Kidney epithelial cell (primary cell): ENCODE data around the gene RAB37. TPM values are rescaled to one million over a fixed set of nuclear protein-coding genes. Genes with fewer than 3 reads are reported as not detected.

Experiments used
- DNase-seq: peaks from one replicate; pipeline ENCODE4 v3.0.0-alpha.2; 2010; ENCODE audit warnings: low read depth
- H3K27me3 ChIP-seq: 2 replicates; pipeline ENCODE4 v1.6.0; 2011; ENCODE audit warnings: low read length; ENCODE audit not compliant: control insufficient read depth, insufficient read depth
- H3K36me3 ChIP-seq: 2 replicates; pipeline ENCODE4 v1.5.1; 2011; ENCODE audit warnings: low read length; ENCODE audit not compliant: control insufficient read depth, insufficient read depth
- H3K4me3 ChIP-seq: 2 replicates; pipeline ENCODE4 v1.5.1; 2011; ENCODE audit warnings: low read depth, mild to moderate bottlenecking, control low read depth, low read length
- total RNA-seq: library from RNA; depleted of rRNA; stranded (reverse); fragments of >200 nt; gene quantifications from 2 replicates; pipeline ENCODE4 v1.2.3, GENCODE V29; 2015
- TF ChIP-seq, protein P1 (sequence below): IDR thresholded peaks from 2 replicates; pipeline ENCODE4 v1.5.1; 2011; ENCODE audit warnings: mild to moderate bottlenecking, moderate library complexity, low read length, control low read depth, inconsistent platforms; ENCODE audit not compliant: insufficient read depth, poor library complexity, severe bottlenecking

Gene RAB37
- total RNA-seq, 1 donor from 2014 or later: not detected

DNA sequence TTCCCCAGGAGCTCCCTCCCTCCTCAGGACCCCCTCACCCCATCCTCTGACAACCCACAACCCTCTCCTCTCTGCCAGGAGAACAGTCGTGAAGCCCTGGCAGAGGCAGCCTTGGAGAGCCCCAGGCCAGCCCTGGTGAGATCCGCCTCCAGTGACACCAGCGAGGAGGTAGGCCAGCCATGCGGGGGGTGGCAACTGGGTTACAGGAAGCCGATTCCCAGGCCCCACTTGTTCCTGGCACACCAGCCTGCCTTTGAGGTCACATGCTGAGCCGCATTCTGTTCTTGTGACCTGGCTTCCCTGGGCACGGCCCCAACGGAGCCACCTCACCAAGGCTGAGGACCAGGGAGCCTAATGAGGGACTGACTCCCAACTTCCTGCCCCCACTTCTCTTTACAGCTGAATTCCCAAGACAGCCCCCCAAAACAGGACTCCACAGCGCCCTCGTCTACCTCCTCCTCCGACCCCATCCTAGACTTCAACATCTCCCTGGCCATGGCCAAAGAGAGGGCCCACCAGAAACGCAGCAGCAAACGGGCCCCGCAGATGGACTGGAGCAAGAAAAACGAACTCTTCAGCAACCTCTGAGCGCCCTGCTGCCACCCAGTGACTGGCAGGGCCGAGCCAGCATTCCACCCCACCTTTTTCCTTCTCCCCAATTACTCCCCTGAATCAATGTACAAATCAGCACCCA lies 31.2 kb downstream of the RAB37 start:
- DNase-seq: no peak
- H3K4me3 ChIP-seq: no peak overlapping the region
- TF ChIP-seq, protein P1, sequence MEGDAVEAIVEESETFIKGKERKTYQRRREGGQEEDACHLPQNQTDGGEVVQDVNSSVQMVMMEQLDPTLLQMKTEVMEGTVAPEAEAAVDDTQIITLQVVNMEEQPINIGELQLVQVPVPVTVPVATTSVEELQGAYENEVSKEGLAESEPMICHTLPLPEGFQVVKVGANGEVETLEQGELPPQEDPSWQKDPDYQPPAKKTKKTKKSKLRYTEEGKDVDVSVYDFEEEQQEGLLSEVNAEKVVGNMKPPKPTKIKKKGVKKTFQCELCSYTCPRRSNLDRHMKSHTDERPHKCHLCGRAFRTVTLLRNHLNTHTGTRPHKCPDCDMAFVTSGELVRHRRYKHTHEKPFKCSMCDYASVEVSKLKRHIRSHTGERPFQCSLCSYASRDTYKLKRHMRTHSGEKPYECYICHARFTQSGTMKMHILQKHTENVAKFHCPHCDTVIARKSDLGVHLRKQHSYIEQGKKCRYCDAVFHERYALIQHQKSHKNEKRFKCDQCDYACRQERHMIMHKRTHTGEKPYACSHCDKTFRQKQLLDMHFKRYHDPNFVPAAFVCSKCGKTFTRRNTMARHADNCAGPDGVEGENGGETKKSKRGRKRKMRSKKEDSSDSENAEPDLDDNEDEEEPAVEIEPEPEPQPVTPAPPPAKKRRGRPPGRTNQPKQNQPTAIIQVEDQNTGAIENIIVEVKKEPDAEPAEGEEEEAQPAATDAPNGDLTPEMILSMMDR: no peak

DNA sequence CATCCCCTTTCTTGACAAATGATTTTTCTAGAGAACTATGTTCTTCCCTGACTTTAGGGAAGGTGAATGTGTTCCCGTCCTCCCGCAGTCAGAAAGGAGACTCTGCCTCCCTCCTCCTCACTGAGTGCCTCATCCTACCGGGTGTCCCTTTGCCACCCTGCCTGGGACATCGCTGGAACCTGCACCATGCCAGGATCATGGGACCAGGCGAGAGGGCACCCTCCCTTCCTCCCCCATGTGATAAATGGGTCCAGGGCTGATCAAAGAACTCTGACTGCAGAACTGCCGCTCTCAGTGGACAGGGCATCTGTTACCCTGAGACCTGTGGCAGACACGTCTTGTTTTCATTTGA lies 31.7 kb downstream of the RAB37 start:
- H3K36me3 ChIP-seq: peaks cover 2% of the 10 kb centered on the region
- no peaks in the 10 kb centered on the region for H3K27me3 ChIP-seq
- TF ChIP-seq, protein P1: no peak
- DNase-seq: no peak
- H3K4me3 ChIP-seq: no peak overlapping the region

More for the DNA sequence above, 31.2 kb downstream of the RAB37 start:
- Histone ChIP-seq H3K36me3 (peaks cover 2% of the 10 kb centered on the region), H3K27me3 (no peaks in the 10 kb centered on the region)

DNA sequence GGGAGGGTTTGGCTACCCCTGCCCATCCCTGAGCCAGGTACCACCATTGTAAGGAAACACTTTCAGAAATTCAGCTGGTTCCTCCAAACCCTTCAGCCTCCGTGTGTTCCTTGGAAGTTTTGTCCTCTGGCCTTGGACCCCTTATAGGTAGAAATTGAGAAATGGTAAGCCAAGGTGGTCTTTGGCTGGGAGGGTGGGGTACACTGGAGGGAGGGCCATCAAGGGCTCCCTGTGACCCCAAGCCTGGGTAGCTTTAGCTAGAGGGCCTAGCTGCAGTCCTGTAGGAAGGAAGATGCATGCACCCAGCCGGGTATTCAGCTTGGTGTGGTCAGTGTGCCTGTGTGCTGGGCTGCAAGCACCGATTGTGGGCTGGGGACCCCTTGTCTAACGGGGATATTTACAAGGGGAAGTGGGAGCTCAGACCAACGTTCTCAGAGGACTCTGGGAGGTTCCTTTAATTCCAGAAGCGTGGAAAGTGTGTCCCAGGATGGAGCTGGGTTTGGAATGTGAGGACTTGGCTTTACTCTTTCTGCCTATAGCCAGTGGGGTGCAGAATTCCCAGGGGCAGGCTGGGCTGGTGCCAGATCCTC lies 32.3 kb downstream of the RAB37 start:
- TF ChIP-seq, protein P1: no peak
- H3K36me3 ChIP-seq: peaks cover 2% of the 10 kb centered on the region
- DNase-seq: no peak
- H3K4me3 ChIP-seq: no peak overlapping the region
- no peaks in the 10 kb centered on the region for H3K27me3 ChIP-seq

DNA sequence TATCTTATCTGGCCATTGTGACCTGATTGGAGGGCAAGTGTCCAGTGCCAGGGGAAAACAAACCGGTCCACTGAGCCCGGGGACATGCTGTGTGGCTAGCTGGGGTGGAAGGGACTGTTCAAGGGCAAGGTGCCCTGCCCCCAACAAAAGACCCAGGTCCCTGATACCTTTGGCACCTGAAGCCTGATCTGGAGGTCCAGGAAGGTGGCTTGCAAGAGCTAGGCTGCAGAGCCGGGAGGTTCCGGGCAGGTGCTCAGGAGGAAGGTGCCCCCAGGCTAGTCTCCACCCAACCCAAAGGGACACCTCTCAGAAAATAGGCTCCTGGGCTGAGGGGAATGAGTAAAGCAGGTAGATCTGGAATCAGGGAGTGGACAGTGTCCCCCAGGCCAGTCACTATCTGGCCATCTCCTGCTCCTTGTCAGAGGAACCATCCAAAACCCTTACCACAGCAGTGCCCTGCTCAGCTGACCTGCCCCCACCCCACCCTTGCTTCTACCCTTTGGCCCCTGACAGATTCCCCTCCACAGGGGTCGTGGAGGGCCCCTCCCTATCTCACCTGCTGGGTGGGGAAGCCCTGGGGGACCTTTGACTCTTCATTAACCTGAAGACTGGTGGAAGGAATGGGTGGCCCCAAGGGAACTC lies 32.9 kb downstream of the RAB37 start:
- DNase-seq: no peak
- H3K27me3 ChIP-seq: no peaks in the 10 kb centered on the region

DNA sequence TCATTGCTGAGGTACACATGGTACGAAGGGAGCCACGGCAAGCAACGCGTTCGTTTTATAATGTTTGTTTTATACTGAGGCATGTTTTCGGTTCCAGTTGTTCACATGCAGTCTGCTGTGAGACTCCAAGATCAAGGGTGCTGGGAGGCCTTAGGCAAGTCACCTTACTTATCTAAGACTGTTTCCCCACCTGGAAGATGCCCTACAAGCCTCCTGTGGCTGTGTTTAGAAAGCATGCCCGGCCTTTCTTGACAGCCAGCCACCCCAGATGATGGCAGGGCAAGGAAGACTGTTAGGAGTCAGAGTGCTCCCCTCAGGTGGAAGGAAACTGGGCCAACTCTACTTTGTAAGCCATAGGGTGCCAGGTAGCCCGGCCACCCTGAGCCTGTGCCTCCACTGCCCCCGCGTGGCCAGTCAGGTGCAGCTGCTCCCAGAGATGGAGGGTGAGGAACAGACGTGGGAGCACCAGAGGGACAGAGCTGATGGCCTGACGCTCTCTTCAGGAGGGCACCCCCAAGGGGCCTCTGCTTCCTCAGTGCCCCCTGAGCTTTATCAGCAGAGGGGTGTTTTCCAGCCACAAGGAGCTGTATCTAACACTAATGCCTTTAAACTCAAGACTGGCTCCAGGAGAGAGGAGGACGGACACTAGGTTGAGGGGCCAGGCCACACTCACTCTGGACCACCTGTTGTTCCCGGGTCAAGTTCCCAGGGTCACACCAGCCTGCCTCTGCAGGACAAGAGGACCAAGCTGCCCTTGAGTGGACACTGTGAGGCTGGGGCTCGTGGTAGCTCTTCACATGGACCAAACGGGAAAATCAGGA lies 33.7 kb downstream of the RAB37 start:
- Histone ChIP-seq H3K4me3 (no peak overlapping the region), H3K36me3 (peaks cover 2% of the 10 kb centered on the region), H3K27me3 (no peaks in the 10 kb centered on the region)
- TF ChIP-seq, protein P1: peak; percentile 87
- no peak for DNase-seq

More for the DNA sequence above, 32.9 kb downstream of the RAB37 start:
- TF ChIP-seq, protein P1: no peak
- peaks cover 2% of the 10 kb centered on the region for H3K36me3 ChIP-seq
- H3K4me3 ChIP-seq: no peak overlapping the region
